ENCODE data around the gene KIR2DL3.

- TF ChIP-seq POLR2A (IDR thresholded peaks at IDR 0.05) (no peak), POLR2AphosphoS5 (IDR thresholded peaks at IDR 0.05; ENCODE audit: insufficient read depth in 1 of 2, low read depth in 1 of 2) (no peak)
These were observed 7.1 kb upstream of the KIR2DL3 start for GRCh38 chr19:54731191-54731590.
